PC-3 (cell line): ENCODE data around the gene DIP2B. TPM values are rescaled to one million over a fixed set of nuclear protein-coding genes. Genes with fewer than 3 reads are reported as not detected.

Experiments used
- ATAC-seq: fragments of 200-7000 bp; cut with Tn5 transposase; 2 replicates; pipeline ENCODE4 v1.9.1; 2020; ENCODE audit warnings: mild to moderate bottlenecking, moderate library complexity
- BruUV-seq: library from RNA; stranded (reverse); fragments of 400-500 nt; replicated peaks from 2 replicates; lab custom pipeline; 2021; lab: Mats Ljungman, UMichigan
- CTCF ChIA-PET: fragments of 300-600 bp; sonication (Branson Sonifier 250); formaldehyde crosslinking; loops from one replicate; lab custom pipeline; 2022; ENCODE audit warnings: antibody characterized with exemption; lab: Charles Lee
- POLR2A ChIA-PET: fragments of 300-600 bp; sonication (Branson Sonifier 250); formaldehyde crosslinking; loops from one replicate; lab custom pipeline; 2022; ENCODE audit warnings: antibody characterized with exemption; ENCODE audit not compliant: unreplicated experiment; lab: Charles Lee
- DNase-seq: peaks from one replicate; pipeline ENCODE4 v3.0.0-alpha.2; 2015
- H2AFZ ChIP-seq: fragments of 300-600 bp; sonication (generic); 2 replicates; pipeline ENCODE4 v1.6.0; 2016; ENCODE audit warnings: antibody characterized with exemption, low read length
- H3F3A ChIP-seq: fragments of 300-600 bp; sonication (generic); one replicate; pipeline ENCODE4 v1.6.0; 2017; ENCODE audit warnings: antibody characterized with exemption, low read length, control low read depth, mild to moderate bottlenecking; ENCODE audit not compliant: unreplicated experiment
- H3K27ac ChIP-seq: fragments of 300-600 bp; sonication (generic); 2 replicates; pipeline ENCODE4 v1.5.1; 2016; ENCODE audit warnings: mild to moderate bottlenecking, low read length
- H3K27me3 ChIP-seq: fragments of 300-600 bp; sonication (generic); 2 replicates; pipeline ENCODE4 v1.6.1; 2016; ENCODE audit warnings: low read length, mixed read lengths
- H3K36me3 ChIP-seq: fragments of 300-600 bp; sonication (generic); 2 replicates; pipeline ENCODE4 v1.6.1; 2016; ENCODE audit warnings: low read depth, mixed run types, low read length, mixed read lengths
- H3K4me1 ChIP-seq: fragments of 300-600 bp; sonication (generic); 2 replicates; pipeline ENCODE4 v1.5.1; 2016; ENCODE audit warnings: low read length; ENCODE audit not compliant: insufficient read depth
- H3K4me2 ChIP-seq: fragments of 300-600 bp; sonication (generic); 2 replicates; pipeline ENCODE4 v1.6.0; 2016; ENCODE audit warnings: low read length
- H3K4me3 ChIP-seq: fragments of 300-600 bp; sonication (generic); 2 replicates; pipeline ENCODE4 v1.5.1; 2016; ENCODE audit warnings: mild to moderate bottlenecking, low read length, mixed read lengths
- H3K79me2 ChIP-seq: fragments of 300-600 bp; sonication (generic); 2 replicates; pipeline ENCODE4 v1.6.1; 2017; ENCODE audit warnings: low read length, mixed read lengths
- H3K9ac ChIP-seq: fragments of 300-600 bp; sonication (generic); 2 replicates; pipeline ENCODE4 v1.6.0; 2016; ENCODE audit warnings: mild to moderate bottlenecking, low read length
- H3K9me2 ChIP-seq: fragments of 300-600 bp; sonication (generic); replicated peaks from 2 replicates; pipeline ENCODE4 v1.6.1; 2016; ENCODE audit warnings: mixed run types, low read length, mixed read lengths
- H3K9me3 ChIP-seq: fragments of 300-600 bp; sonication (generic); 2 replicates; pipeline ENCODE4 v1.6.1; 2016; ENCODE audit warnings: low read length, mixed read lengths
- H4K20me1 ChIP-seq: fragments of 300-600 bp; sonication (generic); 2 replicates; pipeline ENCODE4 v1.6.1; 2016; ENCODE audit warnings: low read length, mixed read lengths
- EZH2 ChIP-seq: fragments of 300-600 bp; sonication (generic); IDR thresholded peaks from one replicate; pipeline ENCODE4 v1.6.1; 2017; ENCODE audit warnings: antibody characterized with exemption, mild to moderate bottlenecking, low read length; ENCODE audit not compliant: unreplicated experiment
- EZH2phosphoT487 ChIP-seq: fragments of 300-600 bp; sonication (generic); IDR thresholded peaks from 2 replicates; pipeline ENCODE4 v1.6.1; 2018; ENCODE audit warnings: mild to moderate bottlenecking, antibody characterized with exemption, low read length, borderline replicate concordance
- intact Hi-C: fragments of 100-400 bp; cut with micrococcal nuclease; formaldehyde crosslinking; loops from 2 replicates; pipeline ENCODE4 v1.9.0; 2023
- total RNA-seq: library from RNA; depleted of rRNA; stranded (reverse); fragments of >200 nt; gene quantifications from 2 replicates; pipeline ENCODE4 v1.2.3, GENCODE V29; 2014
- TF ChIP-seq, protein P1 (sequence below): fragments of 300-600 bp; sonication (generic); conservative IDR thresholded peaks from 2 replicates; pipeline ENCODE4 v1.5.1; 2017; ENCODE audit warnings: antibody characterized with exemption, low read depth, mild to moderate bottlenecking, low read length

Gene DIP2B
- total RNA-seq, 1 experiment from 2014 or later = 36.3 TPM

DNA sequence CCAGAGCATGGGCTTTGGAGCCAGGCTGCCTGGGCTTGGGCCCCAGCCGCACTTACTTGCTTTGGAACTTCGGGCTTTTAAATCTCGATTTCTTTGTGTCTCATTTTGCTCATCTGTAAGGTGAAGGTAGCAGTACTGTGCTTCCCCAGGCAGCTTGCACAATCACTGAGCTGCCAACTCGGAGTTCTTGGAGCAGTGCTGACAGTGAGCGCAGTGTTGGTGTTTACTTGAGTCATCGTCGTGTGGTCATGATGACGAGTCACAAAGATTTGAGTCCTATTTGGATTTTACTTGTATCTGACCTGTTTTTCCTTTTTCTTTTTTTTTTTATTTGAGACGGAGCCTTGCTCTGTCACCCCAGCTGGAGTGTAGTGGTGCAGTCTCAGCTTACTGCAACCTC lies 227.8 kb downstream of the DIP2B start:
- peak overlapping the region; percentile 23; the same call in 1 of the 2 replicates for H3K4me2 ChIP-seq
- no peaks in the 10 kb centered on the region for H3F3A ChIP-seq
- no peaks in the 10 kb centered on the region for H3K27me3 ChIP-seq
- H3K79me2 ChIP-seq = no peaks in the 10 kb centered on the region
- ATAC-seq (peak; percentile 99), DNase-seq (peak; percentile 91)
- H3K4me1 ChIP-seq = peaks cover 17% of the 10 kb centered on the region
- no peak overlapping the region for H3K9ac ChIP-seq
- no peak overlapping the region for H3K4me3 ChIP-seq
- peak overlapping the region; percentile 49 for H3K27ac ChIP-seq
- no peaks in the 10 kb centered on the region for H3K9me2 ChIP-seq
- intact Hi-C loops = loop anchor here (10.0 kb wide), 1 partner anchor 228 kb away; the partner anchor contains the start of gene DIP2B
- ChIA-PET CTCF (interaction anchor here (0.5 to 0.7 kb wide), 2 partner anchors 383 to 662 kb away, joined by 3 read pairs; no protein-coding TSS in a partner anchor), POLR2A (interaction anchor here (0.6 kb wide), 1 partner anchor 341 kb away, joined by 4 read pairs; no protein-coding TSS in a partner anchor)
- peaks cover 59% of the 10 kb centered on the region for H3K36me3 ChIP-seq
- no peaks in the 10 kb centered on the region for H3K9me3 ChIP-seq
- no peak for TF ChIP-seq EZH2phosphoT487
- no TSS peak for BruUV-seq
- no peaks in the 10 kb centered on the region for H4K20me1 ChIP-seq
- no peak overlapping the region for H2AFZ ChIP-seq

DNA sequence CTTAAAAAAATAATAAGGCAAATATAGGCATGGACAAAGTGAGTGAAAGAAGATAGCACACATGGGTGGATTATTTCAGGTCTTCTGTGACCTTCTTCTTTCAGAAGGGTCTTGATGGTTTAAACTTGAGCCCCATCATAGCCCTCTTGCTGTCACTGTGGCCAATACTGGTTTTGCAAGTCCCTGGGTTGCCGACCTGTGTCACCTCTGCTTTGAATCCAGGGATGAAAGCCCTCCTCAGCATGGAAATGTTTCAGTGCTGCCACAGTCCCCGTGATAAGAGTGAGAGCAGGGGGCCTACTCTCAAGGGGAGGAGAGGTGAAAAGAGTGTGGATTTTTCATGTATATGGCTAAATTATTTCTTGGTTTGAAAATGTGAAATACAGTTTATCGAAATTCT lies 228.9 kb downstream of the DIP2B start:
- CTCF ChIA-PET = no interaction called here
- H3K9me3 ChIP-seq = no peaks in the 10 kb centered on the region

DNA sequence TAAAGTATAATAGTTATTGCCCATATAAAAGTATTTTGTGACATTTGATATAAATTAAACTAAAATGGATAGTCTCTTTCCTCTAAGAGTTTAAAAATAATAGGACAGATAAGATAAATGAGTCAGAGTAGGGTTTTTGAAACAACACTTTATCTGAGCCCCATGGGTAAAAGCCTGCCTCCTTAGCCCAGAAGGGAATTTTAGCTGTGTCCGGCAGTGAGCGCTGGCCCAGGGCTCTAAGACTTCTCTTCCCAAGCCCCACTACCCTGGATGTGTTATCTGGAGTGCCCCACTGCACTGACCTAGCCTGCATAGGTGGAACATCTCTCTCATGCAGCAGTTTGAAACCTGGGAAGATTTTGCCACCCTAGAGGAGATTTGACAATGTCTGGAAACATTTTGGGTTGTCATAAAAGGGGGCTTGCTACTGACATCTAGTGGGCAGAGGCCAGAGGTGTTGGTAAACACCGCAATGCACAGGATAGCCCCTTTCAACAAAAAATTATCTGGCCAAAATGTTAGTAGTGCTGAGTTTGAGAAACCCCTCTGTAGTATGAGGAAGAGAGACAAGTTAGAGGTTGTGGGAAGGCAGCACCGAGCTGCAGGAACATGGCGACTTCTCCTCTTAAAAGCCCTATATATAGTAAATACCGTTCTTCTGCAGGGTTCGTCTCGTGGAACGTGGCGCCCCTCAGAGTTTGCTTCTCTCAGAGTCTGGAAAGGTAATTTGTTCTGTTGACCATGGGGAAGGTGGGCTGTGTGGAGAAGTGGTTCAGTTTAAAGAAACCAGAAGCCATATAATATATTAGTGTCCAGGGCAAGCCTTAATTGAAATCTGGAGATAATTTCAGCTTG lies 229.9 kb downstream of the DIP2B start:
- H3F3A ChIP-seq = no peaks in the 10 kb centered on the region
- peaks cover 54% of the 10 kb centered on the region for H3K36me3 ChIP-seq
- H2AFZ ChIP-seq = no peak overlapping the region
- ChIA-PET CTCF (interaction anchor here (0.5 to 0.6 kb wide), 2 partner anchors 34 to 267 kb away, joined by 5 to 10 read pairs; no protein-coding TSS in a partner anchor), POLR2A (no interaction called here)
- no peak overlapping the region for H3K4me2 ChIP-seq
- TF ChIP-seq EZH2phosphoT487 (no peak), EZH2 (no peak)
- TF ChIP-seq, protein P1, sequence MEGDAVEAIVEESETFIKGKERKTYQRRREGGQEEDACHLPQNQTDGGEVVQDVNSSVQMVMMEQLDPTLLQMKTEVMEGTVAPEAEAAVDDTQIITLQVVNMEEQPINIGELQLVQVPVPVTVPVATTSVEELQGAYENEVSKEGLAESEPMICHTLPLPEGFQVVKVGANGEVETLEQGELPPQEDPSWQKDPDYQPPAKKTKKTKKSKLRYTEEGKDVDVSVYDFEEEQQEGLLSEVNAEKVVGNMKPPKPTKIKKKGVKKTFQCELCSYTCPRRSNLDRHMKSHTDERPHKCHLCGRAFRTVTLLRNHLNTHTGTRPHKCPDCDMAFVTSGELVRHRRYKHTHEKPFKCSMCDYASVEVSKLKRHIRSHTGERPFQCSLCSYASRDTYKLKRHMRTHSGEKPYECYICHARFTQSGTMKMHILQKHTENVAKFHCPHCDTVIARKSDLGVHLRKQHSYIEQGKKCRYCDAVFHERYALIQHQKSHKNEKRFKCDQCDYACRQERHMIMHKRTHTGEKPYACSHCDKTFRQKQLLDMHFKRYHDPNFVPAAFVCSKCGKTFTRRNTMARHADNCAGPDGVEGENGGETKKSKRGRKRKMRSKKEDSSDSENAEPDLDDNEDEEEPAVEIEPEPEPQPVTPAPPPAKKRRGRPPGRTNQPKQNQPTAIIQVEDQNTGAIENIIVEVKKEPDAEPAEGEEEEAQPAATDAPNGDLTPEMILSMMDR = peak; percentile 81
- no peaks in the 10 kb centered on the region for H3K9me2 ChIP-seq
- no peak overlapping the region for H3K4me3 ChIP-seq
- H3K9me3 ChIP-seq = no peaks in the 10 kb centered on the region
- intact Hi-C loops = loop anchor here (10.0 kb wide), 1 partner anchor 230 kb away; the partner anchor contains the start of gene DIP2B
- no peak overlapping the region for H3K27ac ChIP-seq
- H3K9ac ChIP-seq = no peak overlapping the region
- peaks cover 17% of the 10 kb centered on the region for H3K4me1 ChIP-seq
- DNase-seq = peak; percentile 63
- no peaks in the 10 kb centered on the region for H3K27me3 ChIP-seq
- H3K79me2 ChIP-seq = no peaks in the 10 kb centered on the region
- BruUV-seq = no TSS peak
- ATAC-seq = peak; percentile 12; the same call in 1 of the 2 replicates
- no peaks in the 10 kb centered on the region for H4K20me1 ChIP-seq

More for the DNA sequence above, 228.9 kb downstream of the DIP2B start:
- no peaks in the 10 kb centered on the region for H3K27me3 ChIP-seq
- H3K36me3 ChIP-seq = peaks cover 55% of the 10 kb centered on the region
- peaks cover 17% of the 10 kb centered on the region for H3K4me1 ChIP-seq
- no peak overlapping the region for H3K9ac ChIP-seq
- no peak for ATAC-seq
- no peak for DNase-seq
- no peaks in the 10 kb centered on the region for H4K20me1 ChIP-seq
- POLR2A ChIA-PET = no interaction called here
- intact Hi-C loops = loop anchor here (10.0 kb wide), 1 partner anchor 229 kb away; the partner anchor contains the start of gene DIP2B
- H3K4me2 ChIP-seq = no peak overlapping the region
- no peaks in the 10 kb centered on the region for H3F3A ChIP-seq
- H3K4me3 ChIP-seq = no peak overlapping the region
- no TSS peak for BruUV-seq
- no peak overlapping the region for H3K27ac ChIP-seq
- H3K9me2 ChIP-seq = no peaks in the 10 kb centered on the region
- TF ChIP-seq EZH2phosphoT487 = no peak
- no peak for TF ChIP-seq EZH2
- TF ChIP-seq, protein P1 = no peak
- H2AFZ ChIP-seq = no peak overlapping the region
- no peaks in the 10 kb centered on the region for H3K79me2 ChIP-seq
